IMR-90 (cell line): ENCODE data around the gene ARHGEF12. TPM values are rescaled to one million over a fixed set of nuclear protein-coding genes. Genes with fewer than 3 reads are reported as not detected.
A peak's percentile ranks its signal among the peaks of the same experiment; 100 is the strongest.

Experiments used
- ATAC-seq: fragments of 200-7000 bp; cut with Tn5 transposase; 2 replicates; pipeline ENCODE4 v1.9.1; 2020; ENCODE audit warnings: low read depth, mild to moderate bottlenecking, moderate library complexity
- BruUV-seq: library from RNA; stranded (reverse); fragments of 400-500 nt; replicated peaks from 2 replicates; lab custom pipeline; 2021; lab: Mats Ljungman, UMichigan
- CTCF ChIA-PET: fragments of 300-600 bp; formaldehyde crosslinking; extraction: SDS; loops from one replicate; lab custom pipeline; 2021; ENCODE audit warnings: antibody characterized with exemption; lab: Yijun Ruan, JAX
- POLR2A ChIA-PET: fragments of 300-600 bp; sonication (Branson Sonifier 250); formaldehyde crosslinking; loops from one replicate; lab custom pipeline; 2022; ENCODE audit warnings: antibody characterized with exemption; ENCODE audit not compliant: unreplicated experiment; lab: Charles Lee
- DNase-seq: peaks from one replicate; pipeline ENCODE4 v3.0.0; 2013
- H2AFZ ChIP-seq: replicated peaks from 2 replicates; pipeline ENCODE3; 2013; ENCODE audit warnings: low read length, mild to moderate bottlenecking; ENCODE audit not compliant: poor library complexity
- H2AK5ac ChIP-seq: 2 replicates; pipeline ENCODE4 v1.6.1; 2013; ENCODE audit warnings: low read depth, low read length, inconsistent platforms
- H2AK9ac ChIP-seq: replicated peaks from 2 replicates; pipeline ENCODE3; 2013; ENCODE audit warnings: mild to moderate bottlenecking, low read depth, low read length, moderate library complexity; ENCODE audit not compliant: poor library complexity
- H2BK120ac ChIP-seq: 2 replicates; pipeline ENCODE4 v1.6.1; 2013; ENCODE audit warnings: low read depth, low read length, inconsistent platforms
- H2BK15ac ChIP-seq: 3 replicates; pipeline ENCODE4 v1.6.1; 2013; ENCODE audit warnings: low read depth, low read length, inconsistent platforms
- H2BK20ac ChIP-seq: 2 replicates; pipeline ENCODE4 v1.6.1; 2013; ENCODE audit warnings: low read depth, mild to moderate bottlenecking, inconsistent platforms, low read length, moderate library complexity
- H2BK5ac ChIP-seq: 2 replicates; pipeline ENCODE4 v1.6.1; 2013; ENCODE audit warnings: mild to moderate bottlenecking, low read depth, low read length, inconsistent platforms; ENCODE audit not compliant: poor library complexity, severe bottlenecking
- H3K14ac ChIP-seq: replicated peaks from 2 replicates; pipeline ENCODE4 v1.6.1; 2013; ENCODE audit warnings: low read depth, low read length, inconsistent platforms
- H3K18ac ChIP-seq: 2 replicates; pipeline ENCODE4 v1.6.1; 2013; ENCODE audit warnings: low read depth, low read length, control low read depth
- H3K23ac ChIP-seq: 2 replicates; pipeline ENCODE4 v1.6.1; 2013; ENCODE audit warnings: low read depth, low read length, inconsistent platforms
- H3K27ac ChIP-seq: 2 replicates; pipeline ENCODE4 v1.5.1; 2013; ENCODE audit warnings: mild to moderate bottlenecking, control low read depth, low read length; ENCODE audit not compliant: insufficient read depth
- H3K27me3 ChIP-seq: 2 replicates; pipeline ENCODE4 v1.6.1; 2013; ENCODE audit warnings: low read length; ENCODE audit not compliant: control insufficient read depth, insufficient read depth
- H3K36me3 ChIP-seq: 2 replicates; pipeline ENCODE4 v1.6.1; 2013; ENCODE audit warnings: low read length, mixed read lengths; ENCODE audit not compliant: control insufficient read depth, insufficient read depth
- H3K4ac ChIP-seq: 2 replicates; pipeline ENCODE4 v1.6.1; 2013; ENCODE audit warnings: low read depth, low read length, inconsistent platforms
- H3K4me1 ChIP-seq: 2 replicates; pipeline ENCODE4 v1.6.1; 2013; ENCODE audit warnings: low read length, mixed read lengths; ENCODE audit not compliant: control insufficient read depth, insufficient read depth
- H3K4me2 ChIP-seq: 2 replicates; pipeline ENCODE4 v1.6.1; 2013; ENCODE audit warnings: low read depth, mild to moderate bottlenecking, control low read depth, low read length, moderate library complexity
- H3K4me3 ChIP-seq: 2 replicates; pipeline ENCODE4 v1.5.1; 2013; ENCODE audit warnings: low read depth, mild to moderate bottlenecking, control low read depth, low read length, moderate library complexity; ENCODE audit not compliant: insufficient read depth
- H3K56ac ChIP-seq: 2 replicates; pipeline ENCODE4 v1.6.1; 2013; ENCODE audit warnings: low read length, inconsistent platforms; ENCODE audit not compliant: insufficient read depth; ENCODE audit errors: extremely low read depth
- H3K79me1 ChIP-seq, 2 experiments: 2 replicates each; pipeline ENCODE4 v1.6.1; 2013; ENCODE audit warnings: low read length in 2 of 2, inconsistent platforms in 1 of 2, low read depth in 1 of 2
- H3K9ac ChIP-seq: 2 replicates; pipeline ENCODE4 v1.6.1; 2013; ENCODE audit warnings: low read depth, low read length, control low read depth
- H3K9me1 ChIP-seq: 2 replicates; pipeline ENCODE4 v1.6.1; 2013; ENCODE audit warnings: low read length, inconsistent platforms; ENCODE audit not compliant: insufficient read depth
- H3K9me3 ChIP-seq: 2 replicates; pipeline ENCODE4 v1.6.1; 2013; ENCODE audit warnings: low read length; ENCODE audit not compliant: control insufficient read depth, insufficient read depth
- H4K20me1 ChIP-seq: 2 replicates; pipeline ENCODE4 v1.6.1; 2013; ENCODE audit warnings: low read length, inconsistent platforms; ENCODE audit not compliant: insufficient read depth
- H4K5ac ChIP-seq: 2 replicates; pipeline ENCODE4 v1.6.1; 2013; ENCODE audit warnings: mild to moderate bottlenecking, low read depth, low read length, control low read depth
- H4K8ac ChIP-seq, 2 experiments: 2 replicates each; pipeline ENCODE4 v1.6.1; 2013; ENCODE audit warnings: low read depth in 2 of 2, low read length in 2 of 2, control low read depth in 1 of 2, inconsistent platforms in 1 of 2
- H4K91ac ChIP-seq: 2 replicates; pipeline ENCODE4 v1.6.1; 2013; ENCODE audit warnings: low read depth, low read length, inconsistent platforms; ENCODE audit not compliant: insufficient read depth
- CEBPB ChIP-seq: IDR thresholded peaks from 2 replicates; pipeline ENCODE4 v1.6.1; 2012; ENCODE audit warnings: low read depth, low read length, improper control_type of control experiment
- CHD1 ChIP-seq: IDR thresholded peaks from 2 replicates; pipeline ENCODE4 v1.6.1; 2012; ENCODE audit warnings: low read depth, low read length, improper control_type of control experiment
- FOS ChIP-seq: fragments of 150-350 bp; IDR thresholded peaks from 2 replicates; pipeline ENCODE4 v1.6.1; 2016; ENCODE audit warnings: low read depth, low read length
- MAFK ChIP-seq: IDR thresholded peaks from 2 replicates; pipeline ENCODE4 v1.6.1; 2012; ENCODE audit warnings: low read depth, low read length, improper control_type of control experiment
- MAZ ChIP-seq: IDR thresholded peaks from 2 replicates; pipeline ENCODE4 v1.6.1; 2012; ENCODE audit warnings: low read depth, mild to moderate bottlenecking, low read length, improper control_type of control experiment, moderate library complexity, borderline replicate concordance
- POLR2A ChIP-seq: IDR thresholded peaks from 2 replicates; pipeline ENCODE4 v1.6.1; 2012; ENCODE audit warnings: mild to moderate bottlenecking, low read depth, low read length
- RAD21 ChIP-seq: IDR thresholded peaks from 2 replicates; pipeline ENCODE4 v1.6.1; 2012; ENCODE audit warnings: low read length, improper control_type of control experiment
- SMC3 ChIP-seq: fragments of 150-350 bp; IDR thresholded peaks from 2 replicates; pipeline ENCODE4 v1.6.1; 2016; ENCODE audit warnings: low read depth, mild to moderate bottlenecking, antibody characterized with exemption, low read length, moderate library complexity
- WGBS, 2 experiments: methylation state at CpG; one replicate each; pipeline versions ENCODE4 v1.1.5 to v1.1.7; 2013; ENCODE audit warnings: missing lambda C conversion rate in 2 of 2; ENCODE audit not compliant: insufficient read length in 1 of 2; ENCODE audit errors: extremely low coverage in 2 of 2; 5-methylcytosine and 5-hydroxymethylcytosine counted together
- dilution Hi-C: fragments of 300-500 bp; cut with HindIII; formaldehyde crosslinking; loops from one replicate; pipeline ENCODE4 v1.14.3; 2018; ENCODE audit warnings: low sequenced_read_pairs; ENCODE audit not compliant: unreplicated experiment
- in situ Hi-C: fragments of 300-500 bp; cut with MboI; formaldehyde crosslinking; loops from 3 replicates; pipeline ENCODE4 v1.14.3; 2019; ENCODE audit warnings: low sequenced_read_pairs, inconsistent platforms, mixed read lengths
- intact Hi-C: fragments of 100-400 bp; cut with micrococcal nuclease; formaldehyde crosslinking; loops from 2 replicates; pipeline ENCODE4 v1.10.0; 2022
- polyA plus RNA-seq, 3 experiments: library from polyadenylated mRNA; depleted of rRNA; stranded (reverse); fragments of >200 nt; gene quantifications; 2 replicates each; pipeline ENCODE4 v1.2.3, GENCODE V29; 2012; ENCODE audit warnings: low replicate concordance in 1 of 3
- total RNA-seq: library from RNA; depleted of rRNA; stranded (reverse); fragments of >200 nt; gene quantifications from 2 replicates; pipeline ENCODE4 v1.2.3, GENCODE V29; 2012
- TF ChIP-seq, protein P1 (sequence below): fragments of 150-350 bp; IDR thresholded peaks from 2 replicates; pipeline ENCODE4 v1.6.1; 2017; ENCODE audit warnings: mild to moderate bottlenecking, antibody characterized with exemption, low read length, low read depth
- TF ChIP-seq, protein P2 (sequence below): fragments of 150-350 bp; IDR thresholded peaks from 2 replicates; pipeline ENCODE4 v1.6.1; 2016; ENCODE audit warnings: low read depth, mild to moderate bottlenecking, low read length, moderate library complexity, borderline replicate concordance

ARHGEF12 gene
- total and polyA plus RNA-seq, 2 of the 4 experiments (the other 2 are of a cell fraction) = 25.5 to 115 TPM

DNA sequence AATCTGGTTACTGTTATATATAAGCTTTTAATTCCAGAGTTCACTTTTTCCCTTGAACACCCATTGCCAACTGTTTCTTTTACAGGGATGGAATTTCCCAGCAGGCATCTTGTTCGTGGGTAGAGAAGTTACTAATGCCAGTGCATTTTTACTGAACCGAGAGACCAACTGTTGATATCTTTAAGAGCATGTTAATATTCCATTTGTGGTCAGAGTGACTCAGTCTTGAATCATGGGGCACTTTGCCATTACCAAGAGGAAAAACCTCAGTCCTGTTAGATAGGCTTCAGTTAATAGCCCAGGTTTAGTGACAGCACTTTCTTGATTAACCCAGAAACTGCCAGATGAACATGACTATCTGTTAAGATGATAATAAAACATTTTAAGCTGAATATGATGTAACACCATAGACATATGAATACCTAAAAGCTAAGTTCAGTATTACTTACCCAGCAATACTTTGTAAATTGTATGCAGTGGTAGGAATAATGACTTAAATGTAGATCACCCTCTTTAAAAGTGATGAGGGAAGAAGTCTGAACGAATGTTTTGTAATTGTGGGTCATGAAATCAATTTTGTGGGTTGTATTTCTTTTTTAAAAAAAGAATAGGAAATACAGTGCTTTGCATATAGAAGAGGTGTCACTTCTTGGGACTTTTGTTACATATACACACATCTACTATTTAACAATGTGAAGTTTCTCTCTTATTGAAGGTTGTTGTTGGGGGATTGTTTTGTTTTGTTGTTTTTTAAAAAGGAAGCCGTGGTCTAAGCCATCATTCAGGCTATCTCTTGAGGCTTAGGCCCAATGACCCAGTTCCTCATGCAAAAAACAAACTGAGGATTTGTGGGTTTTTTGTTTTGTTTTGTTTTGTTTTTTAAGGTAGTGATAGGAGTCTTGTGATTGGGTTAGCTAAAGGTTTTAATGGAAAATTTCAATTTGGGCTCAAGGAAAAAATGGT, 96.1 kb downstream of the ARHGEF12 start:
- ChIA-PET CTCF (interaction anchor here (0.9 to 2.3 kb wide), 4 partner anchors 12 to 97 kb away, joined by 3 to 8 read pairs (median 4); no protein-coding TSS in a partner anchor), POLR2A (interaction anchor here (1.0 to 1.1 kb wide), 2 partner anchors 37 to 95 kb away, joined by 4 read pairs; no protein-coding TSS in a partner anchor)
- peak overlapping the region; percentile 91 for H3K27ac ChIP-seq
- peak; percentile 95 for TF ChIP-seq FOS
- no peak for TF ChIP-seq MAFK
- TF ChIP-seq RAD21 = peak; percentile 29; the same call in 1 of the 2 replicates
- no peak for TF ChIP-seq CHD1
- peak; percentile 31; the same call in 1 of the 2 replicates for TF ChIP-seq POLR2A
- TF ChIP-seq, protein P1, sequence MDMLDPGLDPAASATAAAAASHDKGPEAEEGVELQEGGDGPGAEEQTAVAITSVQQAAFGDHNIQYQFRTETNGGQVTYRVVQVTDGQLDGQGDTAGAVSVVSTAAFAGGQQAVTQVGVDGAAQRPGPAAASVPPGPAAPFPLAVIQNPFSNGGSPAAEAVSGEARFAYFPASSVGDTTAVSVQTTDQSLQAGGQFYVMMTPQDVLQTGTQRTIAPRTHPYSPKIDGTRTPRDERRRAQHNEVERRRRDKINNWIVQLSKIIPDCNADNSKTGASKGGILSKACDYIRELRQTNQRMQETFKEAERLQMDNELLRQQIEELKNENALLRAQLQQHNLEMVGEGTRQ = no peak
- TF ChIP-seq MAZ = no peak
- 0 out of 2 replicates have a peak, but pooled peaks have one; percentile 15 for TF ChIP-seq SMC3
- TF ChIP-seq CEBPB = peak; percentile 61
- TF ChIP-seq, protein P2, sequence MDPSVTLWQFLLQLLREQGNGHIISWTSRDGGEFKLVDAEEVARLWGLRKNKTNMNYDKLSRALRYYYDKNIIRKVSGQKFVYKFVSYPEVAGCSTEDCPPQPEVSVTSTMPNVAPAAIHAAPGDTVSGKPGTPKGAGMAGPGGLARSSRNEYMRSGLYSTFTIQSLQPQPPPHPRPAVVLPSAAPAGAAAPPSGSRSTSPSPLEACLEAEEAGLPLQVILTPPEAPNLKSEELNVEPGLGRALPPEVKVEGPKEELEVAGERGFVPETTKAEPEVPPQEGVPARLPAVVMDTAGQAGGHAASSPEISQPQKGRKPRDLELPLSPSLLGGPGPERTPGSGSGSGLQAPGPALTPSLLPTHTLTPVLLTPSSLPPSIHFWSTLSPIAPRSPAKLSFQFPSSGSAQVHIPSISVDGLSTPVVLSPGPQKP = no peak
- no peak overlapping the region; the same call in 1 of the 2 replicates for H3K4me2 ChIP-seq
- H2AFZ ChIP-seq = no peak overlapping the region
- H2BK5ac ChIP-seq = peak overlapping the region; percentile 100
- peak overlapping the region; percentile 10; the same call in 1 of the 2 replicates for H3K9ac ChIP-seq
- peak overlapping the region; percentile 92 for H2BK15ac ChIP-seq
- no peak overlapping the region for H2AK9ac ChIP-seq
- in situ Hi-C loops (loop anchor here (25.0 kb wide), 1 partner anchor 95 kb away; the partner anchor contains the start of genes ARHGEF12 and TLCD5), dilution Hi-C loops (no loop called here), intact Hi-C loops (loop anchor here (1.0 to 5.0 kb wide), 2 partner anchors 40 to 96 kb away; partner anchors contain the start of gene ARHGEF12)
- peak; percentile 100 for DNase-seq
- no CpG with 5 or more reads among the region's 4 CpGs for WGBS, 2 experiments
- H2AK5ac ChIP-seq = peak overlapping the region; percentile 65
- no peaks in the 10 kb centered on the region for H3K27me3 ChIP-seq
- peak; percentile 94 for ATAC-seq
- H2BK20ac ChIP-seq = peak overlapping the region; percentile 83; the same call in 1 of the 2 replicates
- no TSS peak for BruUV-seq
- peak overlapping the region; percentile 98 for H3K18ac ChIP-seq
- H3K9me3 ChIP-seq = no peaks in the 10 kb centered on the region
- peak overlapping the region; percentile 77 for H3K14ac ChIP-seq
- no peaks in the 10 kb centered on the region for H4K20me1 ChIP-seq
- H2BK120ac ChIP-seq = peak overlapping the region; percentile 100
- H3K23ac ChIP-seq = 0 out of 2 replicates have a peak overlapping the region, but pooled peaks have one; percentile 1
- peaks cover 3% of the 10 kb centered on the region; the same call in 1 of the 2 replicates for H3K9me1 ChIP-seq
- H3K79me1 ChIP-seq = peaks cover 7 to 39% of the 10 kb centered on the region in 2 experiments; a peak in 3 of 4 replicates
- H3K4ac ChIP-seq = peak overlapping the region; percentile 59; the same call in 1 of the 2 replicates
- H4K8ac ChIP-seq = peak overlapping the region; percentile 63 to 99
- H4K91ac ChIP-seq = peak overlapping the region; percentile 36; the same call in 1 of the 2 replicates
- H3K56ac ChIP-seq = 0 out of 2 replicates have a peak overlapping the region, but pooled peaks have one; percentile 96
- peaks cover 5% of the 10 kb centered on the region for H3K36me3 ChIP-seq
- no peak overlapping the region for H3K4me3 ChIP-seq
- peak overlapping the region; percentile 54; the same call in 1 of the 2 replicates for H4K5ac ChIP-seq
- H3K4me1 ChIP-seq = peaks cover 7% of the 10 kb centered on the region
